ENCODE data around the gene PRKAR1B.

PRKAR1B gene

DNA sequence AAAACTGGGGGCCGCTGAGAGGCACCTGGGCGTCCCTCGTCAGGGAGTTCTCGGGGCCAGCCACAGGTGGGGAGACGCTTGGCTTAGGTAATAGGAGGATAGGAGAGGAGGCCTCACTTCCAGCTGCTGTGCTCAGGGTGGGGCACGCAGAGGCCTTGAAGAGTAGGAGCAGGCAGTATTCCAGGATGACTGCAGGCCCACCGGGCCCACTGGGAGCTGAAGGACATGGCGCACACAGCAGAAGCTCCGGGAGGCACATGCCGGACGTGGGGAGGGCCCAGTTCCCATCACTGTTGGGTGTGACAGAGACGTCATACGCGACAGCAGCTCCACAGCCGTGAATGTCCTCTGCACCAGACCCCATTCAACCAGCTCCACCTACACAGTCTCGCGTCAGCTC is 185.4 kb downstream of the PRKAR1B start:
- no peak for DNase-seq (ENCODE audit: low read depth in 2 of 2)

DNA sequence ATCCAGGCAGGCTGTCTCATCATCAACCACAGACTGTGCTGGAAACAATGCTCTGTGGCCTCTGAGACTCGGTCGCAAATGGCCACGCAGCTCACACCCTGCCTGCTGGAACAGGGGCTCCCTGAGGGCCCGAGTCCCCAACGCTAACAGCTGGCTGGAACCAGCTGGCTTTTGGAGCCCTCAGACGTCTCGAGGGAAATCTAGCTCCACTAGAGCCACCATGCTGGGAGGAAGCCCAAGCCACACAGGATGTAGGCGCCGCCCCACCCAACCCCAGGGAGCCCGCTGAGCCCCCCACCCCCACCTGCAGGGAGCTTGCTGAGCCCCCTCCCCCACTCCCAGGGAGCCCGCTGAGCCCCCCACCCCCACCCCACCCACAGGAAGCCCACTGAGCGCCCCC is 186.1 kb downstream of the PRKAR1B start:
- DNase-seq (ENCODE audit: low read depth in 2 of 2), result no peak

DNA sequence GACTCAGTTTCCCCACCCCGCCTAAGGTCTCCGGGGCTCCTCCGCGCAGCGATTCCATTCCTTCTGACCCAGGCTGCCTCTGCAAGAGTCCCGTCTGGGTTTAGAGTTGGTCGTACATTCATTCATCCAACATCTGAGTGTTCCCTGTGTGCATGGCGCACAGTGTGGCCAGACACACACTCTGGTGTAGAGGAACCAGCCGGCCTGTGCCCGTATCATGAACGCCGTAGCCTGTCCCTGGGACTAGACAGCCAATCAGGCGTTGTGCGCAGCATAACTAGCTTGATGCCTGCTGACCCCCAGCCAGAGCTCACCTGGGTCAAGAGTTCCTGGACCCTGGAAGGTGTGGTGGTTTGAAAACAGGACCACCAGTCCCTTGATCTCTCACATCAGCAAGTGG is 186.5 kb downstream of the PRKAR1B start:
- no peak for DNase-seq (ENCODE audit: low read depth in 2 of 2)

DNA sequence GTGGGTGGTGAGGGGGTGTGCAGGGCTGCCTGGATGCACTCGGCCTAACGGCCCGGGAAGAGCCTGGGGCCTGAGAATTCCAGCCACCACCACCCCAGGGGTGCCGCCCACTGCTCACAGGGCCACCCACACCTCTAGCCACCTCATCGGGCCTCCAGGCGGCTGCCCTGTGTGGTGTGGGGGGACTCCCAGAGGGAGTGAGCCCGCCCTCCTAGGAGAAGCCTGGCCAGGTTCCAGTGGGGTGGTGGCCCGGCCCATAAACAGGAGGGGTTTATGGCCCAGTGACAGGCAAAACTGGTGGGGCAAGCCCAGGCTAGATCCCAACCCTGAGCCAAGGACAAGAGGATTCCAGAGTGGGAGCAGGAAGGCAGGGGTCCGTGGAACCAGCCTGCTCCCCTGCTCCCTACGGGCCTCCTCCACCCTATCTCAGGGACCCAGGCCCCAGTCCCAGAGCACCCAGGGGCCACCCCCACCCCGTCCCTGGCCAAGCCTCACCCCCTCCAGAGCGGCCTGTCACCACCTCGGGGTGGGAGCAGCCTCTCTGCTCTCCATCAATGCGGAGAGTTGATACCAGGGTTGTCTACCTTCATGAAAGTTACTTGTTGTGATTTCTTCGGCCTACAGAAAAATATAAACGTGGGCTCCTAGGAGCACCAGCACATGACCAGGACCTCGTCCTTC is 187.2 kb downstream of the PRKAR1B start:
- DNase-seq (ENCODE audit: low read depth in 2 of 2), result no peak

DNA sequence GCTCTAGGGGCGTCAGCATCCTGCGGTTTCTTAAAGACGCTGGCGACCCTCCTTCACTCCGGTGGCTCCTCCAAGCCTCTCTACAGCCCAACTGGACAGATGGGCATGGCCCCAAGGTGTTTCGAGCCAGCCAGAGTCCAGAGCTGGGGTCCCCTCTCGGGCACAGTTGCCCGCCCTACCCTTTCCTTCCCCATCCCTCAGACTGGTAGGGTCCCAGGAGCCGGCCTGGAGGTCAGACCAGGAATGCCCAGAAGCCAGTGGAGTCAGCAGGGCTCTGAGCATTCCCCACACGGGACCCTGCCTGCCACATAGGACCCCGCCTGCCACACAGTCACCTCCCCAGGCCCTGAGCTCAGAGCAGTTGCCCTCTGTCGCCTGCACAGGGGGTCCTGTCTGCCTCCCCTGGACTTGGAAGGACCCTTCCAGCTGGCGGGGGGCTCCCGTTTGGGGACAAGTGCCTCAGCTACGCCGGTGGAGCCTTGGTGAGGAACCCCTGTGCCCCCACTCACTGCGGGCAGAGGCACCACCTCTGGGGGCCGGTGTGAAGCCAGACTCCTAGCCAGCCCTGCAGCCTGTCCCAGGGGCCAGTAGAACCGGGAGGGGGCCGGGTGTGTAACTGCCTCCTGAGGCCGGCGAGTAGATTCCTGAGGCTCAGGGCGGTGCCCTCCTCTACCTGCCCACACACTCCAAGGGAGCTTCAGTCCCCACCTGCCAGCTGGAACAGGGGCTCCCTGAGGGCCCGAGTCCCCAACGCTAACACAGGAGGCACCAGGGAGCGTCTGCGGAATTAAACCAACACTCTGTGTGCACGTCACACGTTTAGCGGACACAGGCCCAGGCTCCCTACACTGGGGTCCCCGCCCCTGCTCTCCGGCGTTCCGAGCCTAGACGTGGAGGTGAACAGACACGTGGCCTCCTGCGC is 188.1 kb downstream of the PRKAR1B start:
- DNase-seq (ENCODE audit: low read depth in 2 of 2), result no peak

DNA sequence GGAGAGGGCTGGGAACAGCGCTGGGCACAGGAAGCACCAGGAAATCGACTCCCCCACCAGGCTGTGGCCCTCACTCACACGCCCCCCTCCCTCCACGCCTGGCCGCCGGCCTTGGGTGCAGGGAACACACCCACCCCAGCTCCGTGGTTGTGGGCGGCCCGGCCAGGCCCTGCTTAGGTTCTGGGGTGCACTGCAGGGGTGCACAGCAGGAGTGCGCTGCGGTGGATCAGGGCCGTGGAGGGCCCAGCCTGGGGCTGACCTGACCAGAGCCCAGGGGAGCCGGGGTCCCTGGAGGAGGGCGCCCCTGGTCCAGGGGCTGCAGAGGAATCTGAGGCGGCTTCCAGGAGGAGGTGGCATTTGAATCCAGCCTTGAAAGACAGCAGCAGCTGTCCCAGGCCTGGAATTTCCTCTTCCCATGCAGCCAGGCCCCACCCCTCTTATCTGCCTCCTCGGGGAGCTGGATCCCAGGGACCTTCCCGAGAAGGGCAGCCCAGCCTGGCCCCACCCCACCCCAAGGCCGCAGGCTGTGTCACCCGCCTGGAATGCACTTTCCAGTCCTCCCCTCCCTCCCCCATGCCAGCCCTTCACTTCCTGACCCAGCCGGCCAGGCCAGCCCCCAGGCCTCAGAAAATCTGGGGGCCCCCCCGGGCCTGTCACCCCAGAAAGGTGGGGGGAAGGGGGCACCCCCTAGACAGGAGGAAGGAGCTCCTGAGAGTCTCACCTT is 189.0 kb downstream of the PRKAR1B start:
- no peak for DNase-seq (ENCODE audit: low read depth in 2 of 2)

DNA sequence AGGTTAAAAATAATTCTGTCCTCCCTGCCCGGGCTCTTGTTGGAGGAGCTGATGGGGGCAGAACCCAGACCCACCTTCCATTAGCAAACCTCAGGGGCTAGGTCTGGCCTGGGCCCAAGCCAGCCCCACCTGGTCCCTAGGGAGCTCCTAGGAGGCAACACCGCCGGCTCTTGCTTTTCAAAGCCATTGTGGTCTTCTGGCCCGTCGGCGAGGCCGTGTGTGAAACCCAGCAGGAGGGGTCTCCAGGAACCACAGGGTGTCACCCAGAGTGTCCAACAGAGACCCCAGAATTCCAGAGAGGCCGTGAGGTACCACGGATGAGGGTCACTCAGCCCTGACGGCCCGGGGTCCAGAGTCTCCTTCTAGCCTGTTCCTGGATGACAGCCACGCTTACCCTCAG is 190.8 kb downstream of the PRKAR1B start:
- DNase-seq (ENCODE audit: low read depth in 2 of 2), result no peak

DNA sequence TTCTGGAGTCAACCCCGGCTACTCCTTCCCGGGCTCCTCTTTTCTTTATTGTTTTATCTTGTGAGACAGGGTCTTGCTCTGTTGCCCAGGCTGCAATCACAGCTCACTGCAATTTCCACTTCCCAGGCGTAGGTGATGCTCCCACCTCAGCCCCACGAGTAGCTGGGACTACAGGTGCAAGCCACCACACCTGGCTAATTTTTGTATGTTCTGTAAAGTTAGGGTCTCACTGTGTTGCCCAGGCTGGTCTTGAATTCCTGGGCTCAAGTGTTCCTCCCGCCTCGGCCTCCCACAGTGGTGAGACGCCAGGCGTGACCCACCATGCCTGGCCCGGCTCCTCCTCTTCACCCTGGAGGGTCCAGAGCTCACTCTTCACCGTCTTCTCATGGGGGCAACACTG is 192.1 kb downstream of the PRKAR1B start:
- no peak for DNase-seq (ENCODE audit: low read depth in 2 of 2)

DNA sequence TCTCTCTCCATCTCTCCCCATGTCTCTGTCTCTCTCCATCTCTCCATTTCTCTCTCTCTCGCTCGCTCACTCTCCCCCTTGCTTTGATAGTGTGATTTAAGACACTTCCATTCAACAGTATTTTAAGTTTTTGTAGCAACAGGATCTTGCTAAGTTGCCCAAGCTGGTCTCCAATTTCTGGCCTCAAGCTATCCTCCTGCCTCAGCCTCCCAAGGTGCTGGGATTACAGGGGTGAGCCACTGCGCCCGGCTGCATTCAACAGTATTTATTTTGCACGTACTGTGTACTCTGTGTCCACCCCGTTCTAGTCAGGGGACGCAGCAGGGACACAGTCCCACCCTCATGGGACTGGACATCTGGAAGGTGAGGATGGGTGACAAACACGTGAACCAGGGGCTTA is 193.0 kb downstream of the PRKAR1B start:
- DNase-seq (ENCODE audit: low read depth in 2 of 2), result no peak

DNA sequence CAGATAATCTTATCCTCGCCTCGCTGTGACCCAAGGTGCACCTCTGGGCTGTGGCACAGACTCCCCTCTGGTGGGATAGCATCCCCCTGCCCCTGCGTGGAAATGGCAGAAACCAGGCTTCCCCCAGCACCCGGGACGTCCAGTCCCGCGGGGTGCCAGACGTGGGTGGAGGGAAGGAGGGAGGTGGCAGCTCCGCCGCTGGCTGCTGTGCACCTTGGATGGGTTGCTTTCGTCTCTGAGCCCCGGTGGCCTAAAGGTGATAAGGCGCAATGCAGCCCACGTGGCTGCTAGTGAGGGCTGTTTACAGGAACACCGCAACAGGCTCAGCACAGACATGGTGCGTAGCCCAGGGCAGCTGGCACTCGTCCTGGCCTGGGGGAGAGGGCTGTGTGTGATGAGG is 193.8 kb downstream of the PRKAR1B start:
- DNase-seq (ENCODE audit: low read depth in 2 of 2), result no peak

DNA sequence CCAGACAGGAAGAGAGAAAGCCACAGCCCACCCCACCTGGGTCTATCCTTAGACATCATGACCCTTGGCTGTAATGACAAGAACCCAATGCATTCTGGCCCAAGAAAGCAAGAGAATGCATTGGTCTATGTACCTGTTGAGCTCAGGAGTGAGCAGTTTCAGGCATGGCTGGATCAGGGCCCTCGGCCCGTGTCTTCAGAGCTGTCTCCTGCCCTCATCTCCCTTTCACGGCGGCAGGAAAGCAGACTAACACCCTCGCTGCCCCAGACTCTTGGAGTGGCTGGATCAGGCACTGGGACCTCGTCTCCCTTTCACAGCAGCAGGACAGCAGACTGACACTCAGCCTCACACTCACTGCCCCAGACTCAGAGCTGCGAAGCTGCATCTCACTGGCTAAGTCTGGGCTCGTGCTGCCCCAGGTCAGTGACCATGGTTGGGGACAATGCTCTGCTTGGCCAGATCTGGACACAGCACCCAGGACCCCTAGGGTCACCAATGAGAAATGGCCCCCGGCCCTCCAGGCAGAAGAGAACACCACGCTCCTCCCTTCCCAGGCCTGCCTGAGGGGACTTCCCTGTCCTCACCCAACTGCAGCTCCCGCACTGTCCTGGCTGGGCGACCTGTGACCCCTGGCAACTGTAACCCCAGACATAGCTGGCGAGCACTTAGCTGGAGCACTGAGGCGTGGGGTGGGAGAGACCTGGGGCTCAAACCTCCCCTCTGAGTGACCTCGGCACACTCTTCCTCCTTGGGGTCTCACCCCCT is 194.5 kb downstream of the PRKAR1B start:
- DNase-seq (ENCODE audit: low read depth in 2 of 2), result no peak

DNA sequence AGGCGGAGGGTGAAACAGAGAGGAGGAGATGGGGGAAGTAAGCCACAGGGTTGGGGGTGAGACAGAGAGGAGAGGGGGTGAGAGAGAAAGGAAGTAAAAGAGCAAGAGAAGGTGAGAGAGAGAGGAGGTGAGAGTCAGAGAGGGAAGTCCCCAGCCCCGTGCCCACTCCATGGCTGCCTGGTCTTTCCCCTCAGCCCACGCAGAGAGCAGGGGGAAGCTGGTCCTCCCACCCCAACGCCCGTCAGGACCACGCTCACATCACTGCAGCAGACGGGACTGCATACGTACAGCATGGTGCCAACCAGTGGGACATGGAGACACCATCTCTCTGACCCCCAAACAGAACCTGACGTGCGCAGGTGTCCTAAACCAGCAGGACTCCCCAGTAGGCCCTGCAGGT is 195.3 kb downstream of the PRKAR1B start:
- no peak for DNase-seq (ENCODE audit: low read depth in 2 of 2)

DNA sequence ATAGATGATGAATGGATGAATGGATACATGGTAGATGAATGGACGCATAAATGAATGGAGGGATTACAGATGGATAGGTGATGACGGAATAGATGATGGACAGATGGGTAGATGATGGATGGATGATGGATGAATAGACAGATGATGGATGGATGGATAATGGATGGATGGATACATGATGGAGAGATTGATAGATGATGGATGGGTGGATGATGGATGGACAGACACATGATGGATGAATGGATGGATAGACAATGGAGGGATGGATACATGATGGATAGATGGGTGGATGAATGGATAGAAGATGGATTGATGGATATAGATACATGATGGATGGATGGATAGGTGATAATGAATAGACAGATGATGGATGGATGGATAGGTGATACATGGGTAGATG is 198.6 kb downstream of the PRKAR1B start:
- DNase-seq (ENCODE audit: low read depth in 2 of 2), result no peak

DNA sequence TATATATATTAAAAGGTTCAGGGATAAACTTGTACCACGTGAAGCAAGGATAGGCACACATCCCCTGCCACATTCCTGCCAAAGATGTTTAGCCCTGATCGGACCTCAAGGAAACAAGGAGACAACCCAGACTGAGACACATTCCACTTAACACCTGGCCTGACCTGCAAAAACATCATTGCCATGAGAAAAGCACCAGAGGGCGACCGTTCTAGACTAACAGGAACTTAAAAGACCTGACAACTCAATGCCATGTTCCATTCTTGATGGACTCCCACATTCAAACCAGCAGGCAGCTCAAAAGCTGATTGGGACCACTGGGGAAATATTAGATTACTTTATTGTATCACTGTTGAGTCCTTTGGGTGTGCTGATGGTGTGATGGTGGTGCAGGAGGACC is 199.4 kb downstream of the PRKAR1B start:
- no peak for DNase-seq (ENCODE audit: low read depth in 2 of 2)

DNA sequence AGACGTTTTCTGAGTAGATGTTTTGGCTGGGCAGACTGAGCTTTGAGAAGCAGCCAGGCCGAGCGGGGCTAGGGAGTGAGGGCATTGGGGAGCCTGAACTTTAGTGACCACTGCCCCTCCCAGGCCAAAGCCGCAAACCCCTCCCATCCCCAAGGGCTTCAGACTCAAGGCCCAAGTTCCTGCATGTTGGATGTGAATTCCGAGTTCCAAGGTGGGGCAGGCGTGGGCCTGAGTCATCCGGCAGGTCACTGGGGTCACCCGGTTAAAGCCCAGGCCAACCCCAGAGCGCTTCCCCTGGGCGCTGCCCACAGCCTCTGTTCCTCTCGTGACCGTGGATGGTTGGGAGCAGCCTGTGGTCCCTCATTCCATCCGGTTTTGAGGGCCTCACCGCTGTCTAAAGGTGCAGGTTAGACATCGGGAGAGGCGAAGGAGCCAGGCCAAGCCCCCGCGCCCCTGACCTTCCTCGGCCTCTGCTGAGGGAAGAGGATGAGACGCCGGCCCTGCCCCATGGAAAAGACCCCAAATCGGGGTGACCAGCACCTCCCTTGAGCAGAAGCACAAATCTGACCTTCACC is 200.5 kb downstream of the PRKAR1B start:
- DNase-seq (ENCODE audit: low read depth in 2 of 2), result no peak

DNA sequence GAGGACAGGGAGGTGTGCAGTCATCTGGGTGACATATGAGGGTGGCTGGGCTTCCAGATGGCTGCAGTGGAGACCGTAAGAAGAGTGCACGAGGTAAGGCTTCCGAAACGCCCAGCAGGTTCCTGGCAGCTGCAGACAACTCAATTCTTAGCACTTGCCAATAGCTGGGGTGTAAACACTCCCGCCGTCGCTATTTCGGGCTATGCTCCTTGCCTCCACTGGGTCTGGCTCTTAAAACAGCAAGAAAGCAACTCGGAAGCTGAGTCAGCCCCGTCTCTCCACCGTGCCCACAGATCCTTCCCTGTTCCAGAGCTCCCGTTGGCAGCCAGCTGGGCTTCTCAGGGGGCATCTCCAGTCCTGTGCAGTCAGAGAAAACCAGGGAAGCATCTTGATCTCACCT is 201.3 kb downstream of the PRKAR1B start:
- DNase-seq (ENCODE audit: low read depth in 2 of 2), result no peak

DNA sequence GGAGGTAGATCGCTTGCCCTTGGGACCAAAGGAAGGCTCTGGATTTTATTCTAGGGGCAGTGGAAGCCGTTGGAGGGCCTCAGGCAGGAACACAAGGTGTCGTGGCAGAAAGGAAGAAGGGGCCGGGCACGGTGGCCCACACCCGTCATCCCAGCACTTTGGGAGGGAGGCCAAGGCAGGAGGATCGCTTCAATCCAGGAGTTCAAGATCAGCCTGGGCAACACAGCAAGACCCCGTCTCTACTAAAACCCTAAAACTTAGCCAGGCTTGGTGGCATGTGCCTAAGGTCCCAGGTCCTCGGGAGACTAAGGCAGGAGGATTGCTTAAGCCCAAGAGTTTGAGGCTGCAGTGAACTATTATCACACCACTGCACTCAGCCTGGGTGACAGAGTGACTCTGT is 202.3 kb downstream of the PRKAR1B start:
- DNase-seq (ENCODE audit: low read depth in 2 of 2), result no peak

DNA sequence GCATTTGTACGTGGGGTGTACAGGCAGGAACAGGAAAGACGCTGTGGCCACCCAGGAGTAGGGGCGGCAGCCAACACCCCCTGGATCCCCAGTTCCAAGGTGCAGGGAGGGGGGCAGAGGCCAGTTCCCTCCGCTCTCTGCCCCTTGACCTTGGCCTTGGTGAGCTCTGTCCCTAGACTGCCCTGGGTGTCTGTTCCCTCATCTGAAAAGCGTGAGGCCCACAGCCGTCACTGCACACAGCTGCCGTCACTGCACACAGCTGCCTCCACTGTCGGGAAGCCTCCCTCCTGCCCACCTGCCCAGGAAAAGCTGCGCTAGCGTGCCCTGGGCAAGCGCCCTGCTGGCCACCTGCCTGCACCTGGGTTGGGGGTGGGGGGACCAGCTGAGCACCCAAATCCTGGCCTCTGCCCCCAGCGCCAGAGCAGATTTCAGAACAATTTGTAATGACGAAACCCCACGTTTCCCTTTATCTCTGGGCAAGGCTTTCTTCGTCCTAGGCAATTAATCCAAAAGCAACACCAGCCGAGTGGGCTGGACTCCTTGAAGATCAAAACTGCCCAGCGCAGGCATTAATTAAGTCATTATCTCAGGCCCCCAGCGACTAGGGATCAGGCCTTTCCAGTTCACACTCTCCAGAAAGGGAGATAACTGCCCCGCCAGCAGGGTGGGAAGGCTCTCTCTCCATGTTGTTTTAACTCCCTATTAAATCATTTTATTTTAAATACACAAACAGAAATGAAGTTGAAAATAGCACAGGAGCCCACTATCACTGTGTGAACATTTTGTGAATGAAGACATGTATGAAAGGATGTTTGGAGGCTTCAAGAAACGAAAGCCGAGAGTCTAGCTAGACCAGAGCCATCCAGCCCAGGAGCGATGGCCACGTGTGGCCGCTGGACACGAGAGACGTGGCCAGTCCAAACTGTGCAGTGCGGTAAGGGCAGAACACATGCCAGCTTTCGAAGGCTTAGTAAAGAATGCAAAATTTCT is 203.4 kb downstream of the PRKAR1B start:
- DNase-seq (ENCODE audit: low read depth in 2 of 2), result no peak

DNA sequence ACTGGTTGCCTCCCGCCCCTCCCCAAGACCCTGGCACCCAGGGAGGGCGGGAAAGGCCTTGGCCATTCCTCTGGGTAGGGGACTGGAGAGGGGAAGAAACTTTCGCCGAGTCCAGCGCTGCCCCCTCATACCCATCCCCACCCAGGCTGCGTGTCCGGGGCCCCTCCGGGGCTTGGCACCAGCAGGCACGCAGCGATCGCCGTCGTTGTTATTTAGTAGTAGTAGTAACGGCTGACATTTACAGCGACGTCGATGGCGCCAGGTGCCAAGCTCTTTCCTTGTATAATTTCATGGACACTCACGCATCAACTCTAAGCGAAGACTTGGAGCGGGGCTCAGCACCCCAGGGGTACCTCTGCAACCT is 204.1 kb downstream of the PRKAR1B start:
- DNase-seq (ENCODE audit: low read depth in 2 of 2), result no peak

All from stimulated activated CD8-positive, alpha-beta memory T cell treated with anti-CD3 and anti-CD28 coated beads, Interleukin-2, amount 100 ng/mL, for 1 hour (primary cell).